ENCODE measurements around the gene GPRC5C.

DNA sequence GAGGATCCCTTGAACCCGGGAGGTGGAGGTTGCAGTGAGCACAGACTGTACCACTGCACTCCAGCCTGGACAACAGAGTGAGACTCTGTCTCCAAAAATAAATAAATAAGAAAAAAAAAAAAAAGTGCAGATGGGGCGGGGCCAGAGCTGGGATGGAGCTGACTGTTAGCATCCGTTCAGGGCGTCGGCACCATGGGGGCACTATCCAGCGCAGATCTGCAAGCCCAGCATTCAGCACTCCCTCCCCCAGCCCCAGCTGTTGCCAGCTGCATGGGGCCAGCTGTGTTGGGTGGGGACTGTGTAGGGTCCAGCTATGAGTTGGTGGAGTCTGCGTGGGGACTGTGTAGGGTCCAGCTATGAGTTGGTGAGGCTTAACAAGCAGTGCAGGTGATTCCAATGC lies 13.3 kb downstream of the GPRC5C start:
- TF ChIP-seq, protein P1, sequence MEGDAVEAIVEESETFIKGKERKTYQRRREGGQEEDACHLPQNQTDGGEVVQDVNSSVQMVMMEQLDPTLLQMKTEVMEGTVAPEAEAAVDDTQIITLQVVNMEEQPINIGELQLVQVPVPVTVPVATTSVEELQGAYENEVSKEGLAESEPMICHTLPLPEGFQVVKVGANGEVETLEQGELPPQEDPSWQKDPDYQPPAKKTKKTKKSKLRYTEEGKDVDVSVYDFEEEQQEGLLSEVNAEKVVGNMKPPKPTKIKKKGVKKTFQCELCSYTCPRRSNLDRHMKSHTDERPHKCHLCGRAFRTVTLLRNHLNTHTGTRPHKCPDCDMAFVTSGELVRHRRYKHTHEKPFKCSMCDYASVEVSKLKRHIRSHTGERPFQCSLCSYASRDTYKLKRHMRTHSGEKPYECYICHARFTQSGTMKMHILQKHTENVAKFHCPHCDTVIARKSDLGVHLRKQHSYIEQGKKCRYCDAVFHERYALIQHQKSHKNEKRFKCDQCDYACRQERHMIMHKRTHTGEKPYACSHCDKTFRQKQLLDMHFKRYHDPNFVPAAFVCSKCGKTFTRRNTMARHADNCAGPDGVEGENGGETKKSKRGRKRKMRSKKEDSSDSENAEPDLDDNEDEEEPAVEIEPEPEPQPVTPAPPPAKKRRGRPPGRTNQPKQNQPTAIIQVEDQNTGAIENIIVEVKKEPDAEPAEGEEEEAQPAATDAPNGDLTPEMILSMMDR (IDR thresholded peaks at IDR 0.05) = no peak
- no peak for TF ChIP-seq POLR2A (IDR thresholded peaks at IDR 0.05)
- TF ChIP-seq EP300 (IDR thresholded peaks at IDR 0.05) = no peak
